ENCODE measurements around the gene ZNF627.
A peak's percentile ranks its signal among the peaks of the same experiment; 100 is the strongest.
"Not testable (repeated sequence)": the region's sequence is repeated elsewhere in the genome, so short reads cannot be mapped to it uniquely, and the experiment has no call there.

Gene ZNF627

GRCh38 chr19:11574689-11575088 lies 22.6 kb upstream of the ZNF627 start:
- no peak for DNase-seq (ENCODE audit: low spot score)

- no peak for DNase-seq (ENCODE audit: low spot score)
These were observed 21.1 kb upstream of the ZNF627 start for GRCh38 chr19:11576227-11576626.

- no peak for DNase-seq (ENCODE audit: low spot score)
These were observed 19.6 kb upstream of the ZNF627 start, which contains the start of gene ACP5 for GRCh38 chr19:11577451-11578257. Gene ACP5, minus strand, starts transcription at chr19:11577645. Its CDS starts 328 bp downstream, at chr19:11577317.

- no peak for DNase-seq (ENCODE audit: low spot score)
These were observed 18.8 kb upstream of the ZNF627 start for GRCh38 chr19:11578258-11579142.

GRCh38 chr19:11580116-11580515 lies 17.2 kb upstream of the ZNF627 start:
- DNase-seq (ENCODE audit: low spot score): no peak

- no peak for DNase-seq (ENCODE audit: low spot score)
These were observed 15.5 kb upstream of the ZNF627 start for GRCh38 chr19:11581740-11582139.

GRCh38 chr19:11586331-11586730 lies 11.0 kb upstream of the ZNF627 start:
- no peak for DNase-seq (ENCODE audit: low spot score)

- peak; percentile 70 for DNase-seq (ENCODE audit: low spot score)
These were observed 9.8 kb upstream of the ZNF627 start for GRCh38 chr19:11587302-11587974.

GRCh38 chr19:11587975-11588631 lies 9.2 kb upstream of the ZNF627 start:
- no peak for DNase-seq (ENCODE audit: low spot score)

- DNase-seq (ENCODE audit: low spot score): no peak
These were observed 3.2 kb upstream of the ZNF627 start for GRCh38 chr19:11594084-11594483.

- no peak for DNase-seq (ENCODE audit: low spot score)
These were observed 1.1 kb upstream of the ZNF627 start for GRCh38 chr19:11596156-11596555.

- no peak for DNase-seq (ENCODE audit: low spot score)
These were observed 810 bp downstream of the ZNF627 start for GRCh38 chr19:11598103-11598483.

GRCh38 chr19:11598746-11599145 lies 1.5 kb downstream of the ZNF627 start:
- no peak for DNase-seq (ENCODE audit: low spot score)

GRCh38 chr19:11599704-11600103 lies 2.4 kb downstream of the ZNF627 start:
- DNase-seq (ENCODE audit: low spot score): not testable (repeated sequence)

GRCh38 chr19:11606484-11606883 lies 9.2 kb downstream of the ZNF627 start:
- DNase-seq (ENCODE audit: low spot score): no peak

GRCh38 chr19:11611730-11612129 lies 14.4 kb downstream of the ZNF627 start:
- no peak for DNase-seq (ENCODE audit: low spot score)

- DNase-seq (ENCODE audit: low spot score): no peak
These were observed 15.7 kb downstream of the ZNF627 start for GRCh38 chr19:11612816-11613511.

GRCh38 chr19:11617180-11618062 lies 20.1 kb downstream of the ZNF627 start:
- DNase-seq (ENCODE audit: low spot score): no peak

- DNase-seq (ENCODE audit: low spot score): no peak
These were observed 23.3 kb downstream of the ZNF627 start for GRCh38 chr19:11620553-11620952.

- DNase-seq (ENCODE audit: low spot score): not testable (repeated sequence)
These were observed 25.1 kb downstream of the ZNF627 start for GRCh38 chr19:11622401-11622800.
